Measurements from ENCODE around the gene GRIK3.

GRIK3 gene

DNA sequence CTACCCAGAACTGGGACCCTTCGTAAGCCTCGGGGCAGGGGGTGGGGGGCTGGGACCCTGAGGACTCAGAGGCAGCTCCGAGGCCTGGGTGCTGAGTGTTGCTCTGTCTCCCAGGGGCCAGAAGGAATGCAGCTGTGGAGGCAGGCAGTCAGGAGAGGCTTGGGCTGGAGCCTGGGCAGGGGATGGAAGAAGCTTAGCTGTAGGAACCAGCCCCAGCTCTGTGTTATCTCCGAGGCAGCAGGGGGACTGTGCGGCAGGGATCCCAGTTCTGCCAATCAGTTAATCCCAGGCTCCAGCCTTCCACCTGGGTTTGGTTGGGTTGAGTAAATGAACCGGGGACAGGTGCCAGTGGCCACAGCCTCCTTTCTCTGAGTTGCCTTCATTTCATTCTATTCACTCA lies 8.2 kb upstream of the GRIK3 start:
- no peak for DNase-seq

- no peak for DNase-seq
Measured at GRCh38 chr1:37041483-37041882, 7.2 kb upstream of the GRIK3 start.

- no peak for DNase-seq
Measured at GRCh38 chr1:37040773-37041172, 6.5 kb upstream of the GRIK3 start.

DNA sequence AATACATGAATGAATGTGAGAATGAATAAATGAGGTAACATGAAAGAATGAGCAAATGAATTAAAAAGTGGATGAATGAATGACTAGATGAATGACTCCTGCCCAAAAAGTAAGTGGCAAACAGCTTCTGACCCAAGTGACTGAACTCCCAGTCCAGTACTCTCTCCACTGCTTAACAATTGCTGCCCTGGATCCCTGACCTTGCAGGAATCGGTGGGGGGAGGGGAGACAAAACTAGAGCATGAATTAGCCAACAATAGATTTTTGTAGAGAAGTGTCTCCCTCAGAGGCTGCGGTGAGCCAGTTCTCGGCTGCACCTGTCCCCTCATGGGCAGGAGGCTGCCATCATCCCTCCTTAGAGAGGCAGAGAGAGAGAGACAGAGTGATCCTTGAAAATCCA lies 5.9 kb upstream of the GRIK3 start:
- DNase-seq: no peak

GRCh38 chr1:37038227-37039093 lies 4.1 kb upstream of the GRIK3 start:
- no peak for DNase-seq

DNA sequence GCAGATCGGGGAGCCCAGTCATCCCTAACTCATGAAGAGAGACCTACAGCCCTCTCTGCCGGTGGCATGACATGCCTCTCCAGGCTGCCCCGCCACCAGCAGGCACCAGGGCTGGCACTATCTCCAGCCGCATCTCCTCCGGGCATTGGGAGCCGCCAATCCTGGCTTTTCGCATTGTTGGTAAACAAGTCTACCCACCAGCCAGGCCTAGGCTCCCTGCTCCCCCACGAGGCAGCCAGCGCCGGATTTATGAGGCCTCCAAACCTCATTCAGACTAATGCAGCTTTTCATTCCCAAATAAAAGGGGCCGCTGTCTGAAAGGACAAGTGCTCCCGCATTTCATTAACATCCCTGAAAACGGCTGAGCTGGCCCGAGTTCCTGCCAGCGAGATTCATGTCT lies 3.4 kb upstream of the GRIK3 start:
- no peak for DNase-seq

DNA sequence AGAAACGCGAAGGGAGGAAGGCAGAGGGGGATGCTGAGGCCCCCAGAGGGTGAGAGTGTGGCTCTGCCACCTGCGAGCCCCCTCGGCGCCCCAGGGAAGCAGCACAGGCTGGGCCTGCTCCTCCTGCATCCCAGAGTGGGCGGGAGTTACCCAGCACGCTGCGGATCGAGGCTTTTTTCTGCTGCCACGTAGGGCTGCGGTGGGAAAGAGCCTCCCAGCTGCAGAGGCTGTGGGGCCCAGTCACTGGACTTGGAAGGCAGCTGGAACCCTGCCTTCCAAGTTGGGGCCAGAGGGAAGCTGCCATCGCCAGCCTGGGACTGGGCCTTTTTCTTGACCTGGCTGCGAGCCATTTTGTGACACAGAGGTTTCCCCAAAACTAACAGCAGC lies 2.3 kb upstream of the GRIK3 start:
- DNase-seq: no peak

DNA sequence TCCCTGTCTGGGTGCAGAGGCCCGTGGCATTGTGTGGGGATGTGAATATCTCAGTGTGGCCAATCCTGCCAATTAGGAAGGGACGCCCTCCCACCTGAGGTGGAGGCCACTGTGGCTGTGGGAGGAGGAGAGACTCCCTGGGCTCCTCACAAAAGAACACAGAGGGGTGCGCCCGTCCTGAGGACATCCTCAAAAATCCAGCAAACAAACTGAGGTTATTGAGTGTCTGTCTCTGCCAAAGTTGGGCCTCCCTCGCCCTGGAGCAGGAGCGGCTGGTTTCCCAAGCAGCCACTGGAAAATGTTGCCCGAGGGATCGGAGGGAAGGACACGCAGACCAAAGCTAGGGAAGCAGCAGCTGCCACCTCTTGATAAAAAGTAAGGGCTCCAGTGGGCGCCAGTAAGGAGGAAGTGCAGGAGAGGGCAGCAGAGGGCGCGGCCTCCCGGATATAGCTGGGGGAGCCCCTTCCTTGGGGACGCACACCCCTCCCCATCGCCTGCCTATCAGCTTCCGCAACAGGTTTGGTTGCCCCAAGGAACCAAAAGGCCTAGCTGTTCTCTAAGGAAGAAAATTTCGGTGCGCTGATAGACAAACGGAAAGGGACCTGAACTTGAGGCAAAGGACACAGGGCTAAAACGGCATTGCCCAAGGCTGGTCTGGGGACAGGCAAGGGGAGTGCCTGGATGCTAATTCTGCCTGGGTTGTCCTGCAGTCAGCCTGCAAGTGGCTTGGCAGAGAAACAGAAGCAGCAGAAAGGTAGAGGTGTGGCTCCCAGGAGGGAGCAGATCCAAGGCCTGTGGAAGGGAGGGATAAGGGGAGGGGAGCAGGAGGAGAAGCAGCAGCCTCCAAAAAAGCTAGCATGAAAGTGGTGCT lies 1.7 kb upstream of the GRIK3 start:
- DNase-seq: no peak

DNA sequence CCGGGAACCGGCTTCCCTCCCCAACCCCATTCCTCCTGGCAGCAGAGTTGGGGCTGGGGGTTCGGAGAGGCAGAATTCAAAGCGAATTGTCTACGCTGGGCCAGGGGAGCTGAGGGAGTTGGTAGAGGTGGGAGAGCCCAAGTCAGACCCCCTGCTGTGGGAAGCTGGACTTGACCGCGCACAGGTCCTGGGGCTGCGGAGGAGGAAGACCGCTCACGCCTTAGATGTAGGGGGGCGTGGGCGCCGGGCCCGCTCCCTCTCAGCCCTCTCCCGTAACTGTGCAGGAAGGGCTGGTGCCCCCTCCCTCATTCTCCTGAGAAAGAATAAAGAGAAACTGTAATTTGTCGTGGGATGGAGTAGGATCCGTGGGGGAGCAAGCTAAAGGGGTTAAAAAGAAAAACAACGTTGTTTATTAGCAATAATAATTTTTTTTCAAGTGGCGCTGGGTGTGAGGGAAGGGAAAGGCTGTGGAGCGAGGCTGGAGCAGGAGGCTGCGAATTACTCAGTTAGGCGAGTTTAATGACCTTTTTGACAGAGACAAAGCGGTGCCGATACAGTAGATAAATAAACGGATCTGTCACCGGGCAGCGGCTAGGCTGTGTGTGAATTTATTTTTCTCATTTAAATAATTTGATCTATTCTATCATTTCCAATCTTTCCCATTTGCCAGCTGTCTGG lies 838 bp upstream of the GRIK3 start:
- DNase-seq: no peak

GRCh38 chr1:37033355-37034101 lies 787 bp downstream of the GRIK3 start:
- no peak for DNase-seq

GRCh38 chr1:37032660-37033354 lies 1.5 kb downstream of the GRIK3 start:
- DNase-seq: no peak

GRCh38 chr1:37031871-37032270 lies 2.4 kb downstream of the GRIK3 start:
- no peak for DNase-seq

- no peak for DNase-seq
Measured at GRCh38 chr1:37031429-37031828, 2.9 kb downstream of the GRIK3 start.

GRCh38 chr1:37028981-37029617 lies 5.2 kb downstream of the GRIK3 start:
- DNase-seq: no peak

- no peak for DNase-seq
Measured at GRCh38 chr1:37021502-37021901, 12.8 kb downstream of the GRIK3 start.

GRCh38 chr1:37020653-37021277 lies 13.6 kb downstream of the GRIK3 start:
- no peak for DNase-seq

DNA sequence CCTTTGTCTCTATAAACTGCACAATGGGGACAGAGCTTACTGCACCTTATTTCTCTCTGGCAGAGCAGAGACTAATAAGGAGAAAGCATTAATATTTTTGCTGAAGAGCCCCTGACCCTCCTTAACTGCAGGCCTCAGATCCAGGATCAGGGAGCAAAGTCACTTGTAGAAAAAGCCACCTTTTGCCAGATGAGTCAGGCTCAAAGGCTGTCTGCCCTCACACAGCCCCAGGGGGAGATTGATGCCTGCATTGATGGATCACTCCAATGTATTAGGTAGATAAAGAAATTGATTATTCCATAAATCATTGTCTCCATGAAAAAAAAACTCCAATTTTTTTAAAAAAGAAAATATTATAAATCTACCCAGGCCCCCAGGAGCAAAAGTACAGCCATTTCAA lies 15.8 kb downstream of the GRIK3 start:
- no peak for DNase-seq

DNA sequence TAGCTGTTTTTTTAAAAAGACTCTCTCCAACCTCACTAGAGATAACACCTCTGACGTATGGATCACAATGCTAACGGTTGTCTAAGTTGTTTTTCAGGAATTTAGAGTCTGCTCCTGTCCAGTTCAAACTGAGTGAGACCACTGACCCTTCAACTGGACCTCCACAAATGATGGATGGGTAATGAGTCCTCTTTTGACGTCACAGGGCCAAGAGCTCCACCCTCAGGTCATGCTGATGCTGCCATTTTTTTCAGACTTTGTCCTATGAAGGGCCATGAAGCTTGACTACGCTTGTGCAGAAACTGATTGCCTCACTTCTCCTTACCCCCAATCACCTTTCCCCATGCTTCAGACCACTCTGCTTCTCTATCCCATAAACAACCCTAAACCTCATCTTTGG lies 16.6 kb downstream of the GRIK3 start:
- DNase-seq: no peak

GRCh38 chr1:37016121-37016520 lies 18.2 kb downstream of the GRIK3 start:
- DNase-seq: no peak

- no peak for DNase-seq
Measured at GRCh38 chr1:37015713-37016112, 18.6 kb downstream of the GRIK3 start.

DNA sequence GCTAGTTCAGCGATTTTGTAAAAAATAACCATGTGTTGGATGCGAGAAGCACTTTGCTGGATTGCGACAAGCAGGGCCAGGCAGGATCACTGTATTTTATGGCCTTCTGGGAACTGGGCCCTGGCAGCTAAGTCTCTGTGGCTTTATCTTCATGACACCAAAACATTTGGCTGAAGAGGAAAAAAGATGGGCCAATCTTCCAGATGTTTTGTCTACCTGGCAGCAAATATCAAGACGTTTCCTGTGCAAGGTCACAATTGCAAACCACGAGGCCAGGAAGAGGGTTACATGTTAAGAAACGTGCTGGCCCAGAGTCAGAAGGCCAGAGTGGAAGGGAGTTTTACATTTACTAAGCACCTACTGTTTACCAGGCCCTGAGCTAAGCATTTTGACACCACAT lies 22.1 kb downstream of the GRIK3 start:
- DNase-seq: no peak

All from stimulated activated CD4-positive, alpha-beta T cell treated with anti-CD3 and anti-CD28 coated beads, Interleukin-12 subunit alpha, Interleukin-12 subunit beta, amount 100 ng/mL, for 4 hours (primary cell).